Immature natural killer cell (primary cell): ENCODE data around the gene PLK5. TPM values are rescaled to one million over a fixed set of nuclear protein-coding genes. Genes with fewer than 3 reads are reported as not detected.

Source experiments
- DNase-seq, 3 donors: peaks; one replicate each; pipeline ENCODE4 v3.0.0; 2022; ENCODE audit warnings: mixed read lengths in 1 of 3
- H3K27ac Mint-ChIP-seq, 6 donors: one replicate each; pipeline ENCODE4 v1.8.0; 2020; ENCODE audit warnings: mixed read lengths in 6 of 6, mild to moderate bottlenecking in 5 of 6, inconsistent platforms in 4 of 6, moderate library complexity in 3 of 6
- H3K27me3 Mint-ChIP-seq, 3 donors: one replicate each; pipeline ENCODE4 v1.8.0; 2020 to 2021; ENCODE audit warnings: low read depth in 3 of 3, mild to moderate bottlenecking in 3 of 3, mixed read lengths in 3 of 3, moderate library complexity in 3 of 3, inconsistent platforms in 1 of 3
- H3K36me3 Mint-ChIP-seq, 3 donors: one replicate each; pipeline ENCODE4 v1.8.0; 2020; ENCODE audit warnings: mixed read lengths in 3 of 3, inconsistent platforms in 2 of 3, mild to moderate bottlenecking in 2 of 3
- H3K4me1 Mint-ChIP-seq, 2 donors: one replicate each; pipeline ENCODE4 v1.8.0; 2020; ENCODE audit warnings: inconsistent platforms in 2 of 2, mild to moderate bottlenecking in 2 of 2, mixed read lengths in 2 of 2, moderate library complexity in 1 of 2
- H3K4me3 Mint-ChIP-seq, 5 donors: one replicate each; pipeline ENCODE4 v1.8.0; 2020; ENCODE audit warnings: mild to moderate bottlenecking in 5 of 5, mixed read lengths in 5 of 5, inconsistent platforms in 3 of 5, moderate library complexity in 3 of 5
- H3K9me3 Mint-ChIP-seq, 6 donors: one replicate each; pipeline ENCODE4 v1.8.0; 2020; ENCODE audit warnings: mild to moderate bottlenecking in 6 of 6, mixed read lengths in 6 of 6, inconsistent platforms in 4 of 6, moderate library complexity in 3 of 6
- polyA plus RNA-seq, 3 donors: library from polyadenylated mRNA; unstranded; fragments of 300-500 nt; fragmentation: Illumina TruSeq; gene quantifications; one replicate each; pipeline ENCODE4 v1.2.3, GENCODE V29; 2021

Gene PLK5
- polyA plus RNA-seq, 3 donors from 2014 or later = not detected

DNA sequence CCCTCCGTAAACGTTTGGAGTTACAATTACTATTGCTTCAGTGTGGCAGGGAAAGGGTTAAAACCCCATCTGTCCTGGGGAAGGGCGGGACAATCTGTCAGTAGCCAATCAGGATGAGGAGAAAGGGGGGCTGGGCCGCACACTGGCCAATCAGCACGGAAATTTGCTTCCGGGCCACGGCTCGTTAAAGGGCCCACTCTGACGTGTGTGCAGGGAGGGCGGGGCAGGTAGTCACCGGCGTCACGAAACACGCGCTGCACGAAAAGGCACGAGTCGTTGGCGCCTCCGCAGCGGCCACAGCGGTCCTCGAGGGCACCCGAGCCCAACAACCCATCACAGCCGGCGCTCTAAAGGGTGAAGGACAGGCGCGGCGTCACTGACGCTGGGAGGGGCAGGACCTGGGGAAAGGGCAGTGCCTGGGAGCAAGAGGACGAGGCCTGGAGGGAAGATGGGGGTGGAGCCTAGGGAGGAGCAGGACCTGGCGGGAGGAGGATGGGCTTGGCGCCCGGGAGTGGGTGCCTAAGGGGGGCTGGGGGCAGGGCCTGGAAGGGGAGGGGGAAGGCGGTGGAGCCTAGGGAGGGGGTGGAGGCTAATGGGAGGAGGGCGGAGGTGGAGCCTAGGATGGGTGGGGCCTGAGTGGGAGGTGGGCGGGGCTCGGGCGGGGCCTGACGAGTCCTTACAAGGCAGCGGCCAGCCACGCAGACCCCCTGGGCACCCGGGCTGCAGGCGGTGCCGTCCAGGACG, 15.9 kb upstream of the PLK5 start:
- Mint-ChIP-seq H3K36me3 (no peaks in the 10 kb centered on the region), H3K27ac (peak overlapping the region; percentile 78 to 93 (median 89)), H3K27me3 (peaks cover 5 to 11% (median 6%) of the 10 kb centered on the region in 3 donors), H3K4me1 (peaks cover 13 to 17% of the 10 kb centered on the region in 2 donors), H3K4me3 (peak overlapping the region; percentile 77 to 86 (median 84)), H3K9me3 (peaks cover 0 to 3% (median 0%) of the 10 kb centered on the region in 6 donors)
- peak; percentile 88 to 91 (median 90) for DNase-seq

DNA sequence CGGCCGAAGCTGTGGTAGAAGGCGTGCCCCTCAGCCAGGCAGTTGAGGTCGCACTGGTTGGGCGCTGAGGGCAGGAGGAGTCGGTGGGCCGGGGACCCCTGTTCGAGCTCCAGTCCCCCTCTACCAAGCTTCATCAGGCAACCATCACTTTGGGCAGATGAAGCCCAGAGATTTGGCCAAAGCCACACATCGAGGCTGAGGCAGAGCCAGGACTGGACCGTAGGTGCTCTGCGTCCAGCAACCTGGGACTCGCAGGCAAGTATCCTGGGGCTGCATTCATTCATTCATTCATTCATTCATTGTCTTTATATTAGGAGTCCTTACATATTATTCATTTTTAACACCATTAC, 15.4 kb upstream of the PLK5 start:
- peaks cover 0 to 3% (median 0%) of the 10 kb centered on the region in 6 donors for H3K9me3 Mint-ChIP-seq
- H3K27ac Mint-ChIP-seq = peak overlapping the region in 4 of 6 donors; percentile 26 to 83 (median 41)
- no peaks in the 10 kb centered on the region for H3K36me3 Mint-ChIP-seq
- H3K4me3 Mint-ChIP-seq = peak overlapping the region; percentile 27 to 75 (median 55)
- DNase-seq = no peak
- H3K27me3 Mint-ChIP-seq = peaks cover 5 to 11% (median 6%) of the 10 kb centered on the region in 3 donors
- H3K4me1 Mint-ChIP-seq = peaks cover 13 to 16% of the 10 kb centered on the region in 2 donors

DNA sequence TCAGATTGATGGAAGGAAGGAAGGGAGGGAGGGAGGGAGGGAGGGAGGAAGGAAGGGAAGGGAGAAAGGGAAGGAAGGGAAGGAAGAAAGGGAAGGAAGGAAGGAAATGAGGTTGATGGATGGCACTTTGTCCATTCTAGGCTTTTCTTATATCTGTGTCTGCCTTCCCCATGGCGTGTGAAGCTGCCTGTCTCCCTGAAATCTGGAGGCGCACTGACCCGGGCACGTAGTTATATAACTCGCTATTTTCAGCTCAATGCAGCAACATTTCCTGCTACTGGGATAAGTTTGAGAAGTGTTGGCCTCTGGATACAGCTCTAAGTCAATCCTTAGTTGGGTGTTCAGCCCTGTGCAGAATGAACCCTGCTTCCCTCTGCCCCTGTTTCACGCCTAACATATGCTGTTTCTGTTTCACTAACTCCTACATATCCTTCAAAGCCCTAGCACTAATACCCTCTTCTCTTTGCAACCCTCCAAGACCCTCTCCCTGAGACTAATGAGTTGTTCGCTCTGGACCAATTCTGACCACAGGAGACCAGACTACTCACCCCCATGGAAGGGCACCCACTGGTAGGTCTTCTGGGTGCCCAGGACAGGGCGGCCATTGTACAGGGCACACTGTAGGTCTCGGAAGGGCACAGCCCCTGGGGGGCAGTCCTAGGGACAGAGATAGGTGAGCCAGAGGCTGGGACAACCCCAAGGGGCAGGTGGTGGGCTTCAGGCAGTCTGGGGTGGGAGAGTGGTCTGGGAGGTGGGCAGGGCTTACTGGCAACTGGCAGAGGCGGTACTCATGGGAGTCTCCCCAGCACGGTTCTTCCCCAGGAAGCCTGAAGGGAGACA, 14.1 kb upstream of the PLK5 start:
- Mint-ChIP-seq H3K4me3 (peak overlapping the region in 3 of 5 donors; percentile 9 to 35 (median 11)), H3K36me3 (no peaks in the 10 kb centered on the region), H3K9me3 (peaks cover 0 to 3% (median 0%) of the 10 kb centered on the region in 6 donors), H3K4me1 (peaks cover 13 to 16% of the 10 kb centered on the region in 2 donors), H3K27me3 (peaks cover 3 to 8% (median 5%) of the 10 kb centered on the region in 3 donors), H3K27ac (peak overlapping the region in 2 of 6 donors; percentile 17 to 51)
- DNase-seq = no peak

DNA sequence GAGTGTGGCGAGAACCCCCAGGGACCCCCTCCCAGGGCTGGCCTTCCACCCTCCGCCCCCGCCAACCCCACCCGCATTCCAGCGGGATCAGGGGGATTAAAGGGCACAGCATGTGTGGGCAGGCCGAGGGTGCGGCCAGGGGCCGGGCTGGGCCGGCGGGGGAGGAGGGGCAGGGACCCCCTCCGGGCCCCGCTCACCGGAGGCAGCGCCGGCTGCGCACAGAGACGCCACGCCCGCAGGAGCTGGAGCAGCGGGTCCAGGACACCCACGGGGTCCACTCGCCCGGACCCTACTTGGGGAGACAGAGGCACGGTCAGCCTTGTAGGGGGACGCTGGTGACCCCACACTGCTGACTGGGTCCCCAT, 13.5 kb upstream of the PLK5 start:
- Mint-ChIP-seq H3K4me1 (peaks cover 13 to 16% of the 10 kb centered on the region in 2 donors), H3K27ac (no peak overlapping the region), H3K27me3 (peaks cover 3 to 8% (median 5%) of the 10 kb centered on the region in 3 donors), H3K4me3 (no peak overlapping the region), H3K36me3 (no peaks in the 10 kb centered on the region), H3K9me3 (peaks cover 0 to 3% (median 0%) of the 10 kb centered on the region in 6 donors)
- no peak for DNase-seq

DNA sequence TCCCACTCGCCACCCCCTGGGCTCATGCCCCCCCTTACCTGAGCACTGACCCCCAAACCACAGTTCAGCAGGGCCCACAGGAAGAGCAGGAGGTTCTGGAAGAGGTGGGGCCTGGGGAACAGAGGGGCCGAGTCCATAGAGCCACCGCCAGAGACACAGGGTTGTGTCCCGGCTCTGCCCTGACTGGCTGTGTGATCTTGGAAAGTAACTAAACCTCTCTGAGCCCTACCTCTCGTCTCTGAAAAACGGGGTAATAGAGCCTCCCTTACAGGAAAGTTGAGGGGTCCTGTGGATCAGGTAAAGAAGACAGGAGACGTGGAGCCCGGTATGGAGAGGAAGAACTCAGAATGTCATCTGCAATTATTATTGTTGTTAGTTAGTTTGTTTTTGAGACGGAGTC, 13.1 kb upstream of the PLK5 start:
- DNase-seq = no peak
- Mint-ChIP-seq H3K9me3 (peaks cover 0 to 3% (median 0%) of the 10 kb centered on the region in 6 donors), H3K36me3 (no peaks in the 10 kb centered on the region), H3K27me3 (peaks cover 3 to 8% (median 3%) of the 10 kb centered on the region in 3 donors), H3K27ac (peak overlapping the region in 2 of 6 donors; percentile 64 to 69), H3K4me3 (peak overlapping the region in 4 of 5 donors; percentile 16 to 53 (median 20)), H3K4me1 (peaks cover 13 to 14% of the 10 kb centered on the region in 2 donors)

DNA sequence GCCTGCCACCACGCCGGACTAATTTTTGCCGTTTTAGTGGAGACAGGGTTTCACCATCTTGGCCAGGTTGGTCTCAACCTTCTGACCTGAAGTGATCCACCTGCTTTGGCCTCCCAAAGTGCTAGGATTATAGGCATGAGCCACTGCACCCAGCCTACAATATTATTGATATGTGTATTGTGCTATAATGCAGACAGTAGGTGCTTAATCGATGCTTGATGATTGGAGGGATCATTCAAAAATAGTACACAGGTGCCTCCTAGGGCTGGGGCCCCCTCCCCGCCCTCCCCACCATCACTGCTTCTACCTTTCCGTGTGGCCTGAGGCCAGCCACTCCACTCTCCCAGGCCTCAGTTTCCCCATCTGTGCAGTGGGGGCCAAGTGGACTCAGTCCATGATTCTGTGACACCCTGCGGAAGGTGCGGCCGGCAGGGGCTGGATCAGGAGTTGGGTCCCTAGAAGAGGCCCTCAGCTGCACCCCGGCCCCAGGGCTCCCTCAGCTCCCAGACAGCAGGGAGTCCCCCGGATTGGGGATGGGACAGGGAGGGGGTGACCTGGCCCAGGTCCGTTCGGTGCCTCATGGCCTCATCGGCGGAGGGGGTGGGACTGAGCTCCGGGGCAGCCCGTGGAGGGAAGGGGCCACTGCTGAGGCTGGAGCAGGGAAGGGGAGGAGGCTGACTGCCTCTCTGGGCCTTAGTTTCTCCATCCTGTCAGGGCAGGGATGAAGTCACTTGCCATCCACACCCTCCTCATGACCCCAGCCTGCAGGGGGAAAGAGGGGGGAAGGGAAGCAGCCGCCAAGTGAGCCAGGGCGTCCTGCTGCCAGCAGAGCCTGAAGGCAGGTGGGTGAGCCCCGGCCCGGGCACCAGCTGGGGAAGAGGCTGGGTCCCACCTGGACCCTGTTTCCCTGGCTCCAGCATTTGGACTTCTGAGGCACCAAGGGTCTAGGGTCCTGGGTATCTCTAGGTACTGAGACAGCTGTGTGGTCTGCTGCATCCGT, 12.3 kb upstream of the PLK5 start:
- Mint-ChIP-seq H3K36me3 (no peaks in the 10 kb centered on the region), H3K4me3 (peak overlapping the region; percentile 8 to 58 (median 48)), H3K27me3 (peaks cover 3 to 13% (median 3%) of the 10 kb centered on the region in 3 donors), H3K9me3 (peaks cover 0 to 3% (median 0%) of the 10 kb centered on the region in 6 donors), H3K4me1 (peaks cover 13 to 14% of the 10 kb centered on the region in 2 donors), H3K27ac (no peak overlapping the region)
- no peak for DNase-seq

DNA sequence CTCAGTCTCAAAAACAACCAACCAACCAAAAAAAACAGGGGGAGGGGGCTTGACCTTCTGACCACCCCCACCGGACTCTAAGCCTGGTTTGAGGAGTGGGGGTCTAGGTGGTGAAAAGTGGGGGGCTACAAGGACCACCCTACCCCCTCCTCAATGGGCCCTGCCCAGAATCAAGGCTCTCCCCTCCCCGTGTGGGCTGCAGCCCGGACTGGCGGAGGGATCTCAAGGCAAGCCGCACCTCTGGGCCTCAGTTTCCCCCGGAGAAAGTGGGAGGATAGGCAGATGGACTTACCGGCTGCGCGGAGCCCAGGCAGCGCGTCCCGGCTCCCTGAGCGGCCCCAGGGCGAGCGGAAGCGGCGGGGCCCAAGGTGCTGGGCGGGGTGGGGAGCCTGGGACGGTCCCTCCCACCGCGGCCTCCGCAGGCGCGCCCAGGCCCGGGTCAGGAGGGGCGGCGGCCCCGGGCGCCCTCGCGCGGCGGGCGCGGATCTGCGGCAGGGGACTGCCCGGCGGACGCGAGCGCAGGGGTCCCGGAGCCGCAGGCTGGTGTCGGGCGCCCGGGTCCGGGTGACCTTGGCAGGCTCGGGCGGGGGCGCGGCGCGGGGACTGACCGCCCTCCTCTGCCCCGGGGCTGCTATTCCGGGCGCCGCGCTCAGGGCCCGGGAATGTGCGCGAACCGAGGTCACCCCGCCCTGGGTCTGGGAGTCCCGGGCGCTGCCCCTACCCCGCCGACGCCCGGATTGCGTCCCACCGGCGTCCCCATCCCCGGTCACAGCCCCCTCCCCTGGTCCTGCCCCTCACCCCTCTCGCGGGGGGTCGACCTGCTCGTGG, 11.0 kb upstream of the PLK5 start, which contains the start of gene ADAMTSL5:
Gene ADAMTSL5, minus strand, starts transcription at position 349 of the 828 bp plus-strand sequence. CDS start 2,076 bp downstream, outside the sequence.
- DNase-seq = peak; percentile 30 to 42 (median 31)
- H3K9me3 Mint-ChIP-seq = peaks cover 0 to 3% (median 0%) of the 10 kb centered on the region in 6 donors
- peaks cover 7 to 9% of the 10 kb centered on the region in 2 donors for H3K4me1 Mint-ChIP-seq
- H3K27me3 Mint-ChIP-seq = peaks cover 0 to 10% (median under 1%) of the 10 kb centered on the region in 3 donors
- H3K36me3 Mint-ChIP-seq = no peaks in the 10 kb centered on the region
- peak within 1 kb of the TSS; percentile 40 to 71 (median 57) for H3K4me3 Mint-ChIP-seq
- no peak within 1 kb of the TSS for H3K27ac Mint-ChIP-seq

DNA sequence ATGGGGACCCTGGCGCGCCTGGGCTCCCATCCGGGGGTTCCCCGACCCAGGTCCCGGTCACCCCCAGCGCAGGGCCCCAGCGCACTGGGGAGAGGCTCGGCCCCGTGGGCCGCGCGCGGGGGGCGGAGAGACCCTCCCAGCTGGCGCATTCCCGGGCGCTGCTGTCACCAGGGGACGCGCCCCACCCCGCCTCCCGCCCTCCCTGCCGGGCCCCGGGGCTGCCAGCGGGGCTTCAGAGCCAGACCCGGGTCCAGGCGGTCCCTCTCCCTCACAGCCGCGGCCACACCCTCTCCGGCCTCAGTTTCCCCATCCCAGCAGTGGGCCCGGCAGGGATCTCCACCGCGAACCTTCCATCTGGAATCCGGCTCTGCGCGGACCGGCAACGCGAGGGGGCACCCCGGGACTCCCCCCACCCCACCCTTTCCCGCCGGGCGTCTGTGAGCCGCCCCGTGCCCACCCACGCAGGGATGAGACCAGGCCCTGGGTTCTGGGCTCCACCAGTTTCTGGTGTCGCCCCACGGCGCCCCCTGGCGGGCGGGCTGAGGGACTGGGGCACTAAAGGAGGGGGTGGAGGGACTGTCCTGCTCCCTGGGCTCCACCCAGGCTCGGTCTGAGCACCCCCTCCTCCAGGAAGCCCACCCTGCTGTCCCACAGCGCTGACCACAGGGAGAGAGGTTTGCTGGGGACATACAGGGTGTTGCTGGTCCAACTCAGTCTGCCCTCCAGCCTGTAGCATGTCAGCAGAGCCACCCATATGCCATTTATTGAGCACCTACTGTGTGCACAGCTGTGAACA, 10.2 kb upstream of the PLK5 start:
- peaks cover 0 to 2% (median 0%) of the 10 kb centered on the region in 6 donors for H3K9me3 Mint-ChIP-seq
- DNase-seq = peak; percentile 48 to 67 (median 58)
- peaks cover 0 to 10% (median 0%) of the 10 kb centered on the region in 3 donors for H3K27me3 Mint-ChIP-seq
- H3K4me1 Mint-ChIP-seq = peaks cover 2 to 7% of the 10 kb centered on the region in 2 donors
- peak overlapping the region in 1 of 5 donors; percentile 27 for H3K4me3 Mint-ChIP-seq
- H3K36me3 Mint-ChIP-seq = no peaks in the 10 kb centered on the region
- H3K27ac Mint-ChIP-seq = no peak overlapping the region

DNA sequence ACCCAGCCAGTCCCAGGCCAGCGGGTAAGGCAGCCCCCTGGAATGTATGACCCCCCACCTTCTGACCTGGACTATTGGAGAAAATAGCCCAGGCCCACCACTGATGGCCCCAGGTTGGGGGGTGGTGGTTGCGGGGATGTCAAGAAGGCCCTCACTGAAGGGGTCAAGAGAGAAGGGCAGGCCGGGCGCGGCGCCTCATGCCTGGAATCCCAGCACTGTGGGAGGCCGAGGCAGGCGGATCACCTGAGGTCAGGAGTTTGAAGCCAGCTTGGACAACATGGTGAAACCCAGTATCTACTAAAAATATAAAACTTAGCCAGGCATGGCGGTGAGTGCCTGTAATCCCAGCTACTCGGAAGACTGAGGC, 9.6 kb upstream of the PLK5 start:
- Mint-ChIP-seq H3K4me3 (peak overlapping the region in 1 of 5 donors; percentile 27), H3K9me3 (peaks cover 0 to 2% (median 0%) of the 10 kb centered on the region in 6 donors), H3K27me3 (peaks cover 0 to 10% (median 3%) of the 10 kb centered on the region in 3 donors)

DNA sequence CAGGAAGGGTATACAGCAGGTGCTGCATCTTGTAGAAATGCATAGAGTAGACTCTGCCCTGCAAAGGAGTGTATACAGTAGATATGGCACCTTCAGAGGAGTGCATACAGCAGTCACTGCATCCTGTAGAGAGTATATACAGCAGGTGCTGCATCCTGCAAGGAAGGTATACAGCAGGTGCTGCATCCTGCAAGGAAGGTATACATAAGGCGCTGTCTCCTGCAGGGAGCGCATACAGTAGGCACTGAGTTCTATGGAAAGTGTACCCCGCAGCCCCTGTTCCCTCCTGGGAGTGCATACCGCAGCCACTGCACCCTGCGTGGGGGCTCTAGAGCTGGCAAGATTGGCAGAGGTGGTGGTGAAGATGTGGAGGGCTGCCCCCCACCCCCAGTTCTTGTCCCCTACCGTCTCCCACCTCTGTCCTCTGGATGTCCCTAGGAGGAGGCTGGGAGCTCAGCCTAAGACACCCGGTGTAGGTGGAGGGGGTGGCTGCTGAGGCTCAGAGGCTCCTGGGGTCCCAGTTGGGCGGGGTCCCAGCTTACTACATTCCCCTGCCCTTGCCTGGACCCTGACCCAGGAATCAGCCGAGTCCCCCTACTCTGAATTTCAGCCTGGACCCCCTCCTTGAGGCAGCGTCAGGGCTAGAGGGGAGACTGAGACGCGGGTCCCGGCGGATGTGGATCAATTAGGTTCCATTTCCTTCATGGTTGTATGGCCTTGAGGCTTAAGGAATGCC, 8.7 kb upstream of the PLK5 start:
- Mint-ChIP-seq H3K27me3 (peaks cover 0 to 10% (median 3%) of the 10 kb centered on the region in 3 donors), H3K36me3 (no peaks in the 10 kb centered on the region), H3K9me3 (peaks cover 0 to 2% (median 0%) of the 10 kb centered on the region in 6 donors), H3K4me3 (no peak overlapping the region), H3K27ac (no peak overlapping the region), H3K4me1 (peaks cover 0 to 7% of the 10 kb centered on the region in 2 donors)
- DNase-seq = no peak

More for the DNA sequence above, 9.6 kb upstream of the PLK5 start:
- H3K36me3 Mint-ChIP-seq = no peaks in the 10 kb centered on the region
- DNase-seq = no peak
- H3K27ac Mint-ChIP-seq = no peak overlapping the region
- H3K4me1 Mint-ChIP-seq = peaks cover 0 to 7% of the 10 kb centered on the region in 2 donors

DNA sequence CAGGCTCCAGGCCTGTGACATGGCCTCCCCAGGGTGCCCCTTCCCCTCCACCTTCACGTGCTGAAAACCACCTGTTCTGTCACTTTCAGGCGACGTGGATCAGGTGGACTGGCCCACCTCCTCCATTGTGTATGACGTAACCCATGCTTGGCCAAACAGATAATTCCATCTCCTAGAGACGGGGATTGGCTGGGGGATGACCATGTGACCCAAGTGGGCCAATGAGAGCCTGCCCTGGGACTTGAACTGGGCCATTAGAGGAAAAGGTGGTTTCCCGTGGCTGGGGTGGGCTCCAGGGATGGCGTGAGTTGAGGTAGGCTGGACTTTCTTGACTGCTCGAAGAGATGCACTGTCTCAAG, 7.5 kb upstream of the PLK5 start:
- no peak overlapping the region for H3K27ac Mint-ChIP-seq
- H3K9me3 Mint-ChIP-seq = no peaks in the 10 kb centered on the region
- H3K27me3 Mint-ChIP-seq = peaks cover 0 to 6% (median 3%) of the 10 kb centered on the region in 3 donors
- H3K36me3 Mint-ChIP-seq = no peaks in the 10 kb centered on the region
- no peak for DNase-seq
- H3K4me3 Mint-ChIP-seq = no peak overlapping the region
- peaks cover 0 to 7% of the 10 kb centered on the region in 2 donors for H3K4me1 Mint-ChIP-seq
